ENCODE measurements around the gene CCDC43.
"Not testable (repeated sequence)": the region's sequence is repeated elsewhere in the genome, so short reads cannot be mapped to it uniquely, and the experiment has no call there.

The CCDC43 gene

DNA sequence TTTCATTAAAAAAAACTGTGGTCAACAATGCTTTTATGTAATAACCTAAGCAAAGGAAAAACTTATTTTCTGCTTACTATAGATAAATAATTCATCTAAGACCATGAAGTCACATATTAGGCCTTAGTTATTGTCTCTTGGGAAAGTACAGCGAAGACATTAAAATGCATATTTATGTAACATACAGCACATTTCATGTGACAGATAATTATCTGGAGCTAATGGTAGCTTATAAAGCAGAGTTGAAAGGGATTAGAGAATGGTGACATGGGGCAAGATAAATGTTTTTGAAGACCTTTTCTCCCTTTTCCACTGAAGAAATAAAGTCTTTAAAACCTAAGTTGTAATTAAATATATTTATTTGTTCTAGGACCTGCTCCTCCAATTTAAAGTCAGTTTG, 23.6 kb downstream of the CCDC43 start:
- no peak for DNase-seq

DNA sequence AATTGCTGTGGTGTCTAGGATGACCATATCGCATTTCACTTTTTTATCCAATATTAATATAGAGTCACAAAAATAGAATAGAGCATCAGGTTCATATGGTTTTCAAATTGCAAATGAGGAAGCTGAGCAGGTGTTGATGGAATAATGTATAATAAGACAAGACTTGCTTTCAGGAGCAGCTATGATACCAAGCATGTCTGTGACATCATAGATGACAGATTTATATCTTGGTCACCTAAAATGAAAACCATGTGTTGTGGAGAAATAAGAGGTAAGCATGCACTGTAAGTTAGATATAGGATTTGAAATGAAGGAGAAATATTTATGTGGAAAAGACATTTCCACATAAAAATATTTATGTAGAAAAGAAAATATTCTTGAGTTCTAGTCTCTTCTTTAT, 24.7 kb downstream of the CCDC43 start:
- no peak for DNase-seq

DNA sequence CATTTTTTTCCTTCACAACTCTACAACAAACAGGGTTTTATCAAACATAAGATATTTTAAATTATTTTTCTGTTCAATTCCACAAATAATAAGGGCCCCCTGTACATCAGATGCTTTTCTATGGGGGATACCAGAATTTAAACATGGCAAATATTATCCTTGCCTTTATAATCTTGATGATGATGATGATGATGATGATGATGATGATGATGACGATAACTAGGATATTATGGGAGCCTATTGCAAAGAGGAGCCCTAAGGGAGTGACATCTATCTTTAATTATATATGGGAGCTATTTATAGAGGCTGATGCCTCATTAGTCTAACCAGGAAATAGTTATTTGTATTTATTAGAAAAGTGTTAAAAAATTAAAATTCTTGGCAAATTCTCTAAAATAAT, 26.5 kb downstream of the CCDC43 start:
- DNase-seq: no peak

DNA sequence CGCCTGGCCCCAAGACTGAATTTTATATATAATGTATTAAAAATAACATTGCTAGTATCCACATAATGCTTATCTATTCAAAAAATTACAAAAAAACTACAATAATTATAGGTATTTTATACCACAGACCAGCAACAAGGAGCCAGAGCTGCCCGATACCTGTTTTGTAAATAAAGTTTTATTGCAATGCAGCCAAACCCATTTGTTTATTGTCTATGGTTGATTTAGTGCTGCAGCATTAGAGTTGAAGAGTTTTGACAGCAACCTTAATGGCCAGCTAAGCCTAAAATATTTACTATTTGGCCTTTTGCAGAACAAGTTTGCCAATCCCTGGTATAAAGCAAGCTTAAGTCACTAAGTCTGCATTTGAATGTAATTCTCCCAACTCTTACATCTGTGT, 27.7 kb downstream of the CCDC43 start:
- no peak for DNase-seq

DNA sequence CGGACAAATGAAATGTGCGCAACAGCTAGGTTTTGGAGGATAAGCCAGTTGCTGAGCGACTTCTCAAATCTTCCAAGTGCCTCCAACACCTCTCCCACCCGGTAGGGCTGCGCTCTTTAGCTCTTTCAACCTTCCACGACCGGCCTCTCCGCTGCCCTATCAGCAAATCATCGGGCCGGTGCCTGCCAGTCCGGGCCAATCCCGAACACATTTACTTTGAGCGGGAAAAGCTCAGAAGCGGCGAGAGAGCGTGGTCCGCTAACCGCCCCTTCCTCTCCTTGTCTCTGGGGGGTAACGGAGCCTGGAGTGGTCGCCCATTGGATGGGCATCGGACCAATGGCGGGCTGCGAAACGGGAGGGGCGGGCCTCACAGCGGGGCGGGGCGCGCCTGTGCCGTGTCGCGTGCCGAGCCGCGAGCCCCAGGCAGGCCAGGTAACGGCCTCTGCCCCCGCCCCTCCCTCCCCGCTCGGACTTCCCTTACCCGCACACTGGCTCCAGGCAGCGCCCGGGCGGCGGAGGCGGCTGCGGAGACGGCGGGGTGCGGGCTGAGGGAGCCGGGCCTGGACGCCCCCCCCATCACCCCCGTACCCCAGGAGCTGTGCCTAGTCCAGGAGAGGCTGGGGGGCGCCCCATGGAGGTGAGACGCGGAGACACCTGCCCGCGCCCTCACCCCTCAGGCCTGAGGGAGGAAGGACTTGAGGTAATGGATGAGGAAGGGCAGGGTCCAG, 33.4 kb downstream of the CCDC43 start, which contains the start of gene MEIOC:
MEIOC (plus strand) TSS at position 486 of the 728 bp plus-strand sequence; CDS start at position 632, 146 bp downstream.
- peak; percentile 24 for DNase-seq

DNA sequence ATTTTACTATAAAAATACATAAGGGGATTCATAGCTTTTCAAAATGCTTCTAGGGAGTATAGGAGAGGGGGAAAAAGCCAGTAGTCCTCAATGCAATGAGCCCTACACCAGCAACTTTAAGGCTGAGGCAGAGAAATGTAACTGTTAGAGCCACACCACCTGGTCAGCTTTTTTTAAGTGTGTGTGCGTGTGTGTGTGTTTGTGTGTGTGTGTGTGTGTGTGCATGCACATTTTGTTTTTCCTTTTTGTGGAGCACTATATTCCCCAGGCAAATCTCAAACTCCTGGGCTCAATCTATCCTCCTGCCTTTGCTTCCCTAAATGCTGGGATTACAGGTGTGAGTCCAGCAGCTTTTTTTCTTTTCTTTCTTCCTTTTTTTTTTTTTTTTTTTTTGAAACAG, 35.6 kb downstream of the CCDC43 start:
- no peak for DNase-seq

DNA sequence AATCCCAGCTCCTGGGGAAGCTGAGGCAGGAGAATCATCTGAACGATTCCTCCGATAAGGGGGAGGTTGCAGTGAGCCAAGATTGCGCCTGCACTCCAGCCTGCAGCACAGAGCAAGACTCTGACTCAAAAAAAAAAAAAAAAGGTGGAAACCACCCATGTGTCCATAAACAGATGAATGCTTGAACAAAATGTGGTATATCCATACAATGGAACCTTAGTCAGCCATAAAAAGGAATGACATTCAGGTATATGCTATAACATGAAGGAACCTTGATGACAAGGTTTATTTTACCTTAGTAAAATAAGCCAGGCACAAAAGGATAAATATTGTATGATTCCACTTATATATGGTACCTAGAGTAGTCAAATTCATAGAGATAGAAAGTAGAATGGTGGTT, 36.2 kb downstream of the CCDC43 start:
- DNase-seq: no peak

DNA sequence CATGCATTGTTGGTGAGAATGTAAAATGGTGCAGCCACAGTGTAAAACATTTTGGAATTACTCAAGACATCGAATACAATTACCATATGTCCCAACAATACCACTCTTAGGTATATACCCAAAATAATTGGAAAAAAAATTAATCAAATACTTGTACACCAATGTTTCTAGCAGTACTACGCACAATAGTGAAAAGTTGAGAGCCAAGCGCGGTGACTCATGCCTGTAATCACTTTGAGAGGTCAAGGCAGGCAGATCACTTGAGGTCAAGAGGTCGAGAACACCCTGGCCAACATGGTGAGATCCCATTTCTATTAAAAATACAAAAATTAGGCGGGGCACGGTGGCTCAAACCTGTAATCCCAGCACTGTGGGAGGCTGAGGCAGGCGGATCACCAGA, 36.8 kb downstream of the CCDC43 start:
- no peak for DNase-seq

DNA sequence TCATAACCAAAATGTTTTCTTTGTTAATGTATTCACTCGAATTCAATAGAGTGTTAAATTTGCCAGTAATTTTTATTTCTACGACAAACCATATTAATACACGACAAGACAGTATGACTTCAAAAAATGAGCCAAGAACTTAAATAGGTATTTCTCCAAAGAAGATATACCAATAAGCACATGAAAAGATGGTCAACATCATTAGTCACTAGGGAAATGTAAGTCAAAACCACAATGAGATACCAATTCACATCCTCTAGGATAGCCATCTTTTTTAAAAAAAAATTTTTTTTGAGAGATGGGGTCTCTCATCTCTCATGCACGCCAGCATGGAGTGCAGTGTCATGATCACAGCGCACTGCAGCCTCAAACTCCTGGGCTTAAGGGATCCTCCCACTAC, 38.3 kb downstream of the CCDC43 start:
- no peak for DNase-seq

DNA sequence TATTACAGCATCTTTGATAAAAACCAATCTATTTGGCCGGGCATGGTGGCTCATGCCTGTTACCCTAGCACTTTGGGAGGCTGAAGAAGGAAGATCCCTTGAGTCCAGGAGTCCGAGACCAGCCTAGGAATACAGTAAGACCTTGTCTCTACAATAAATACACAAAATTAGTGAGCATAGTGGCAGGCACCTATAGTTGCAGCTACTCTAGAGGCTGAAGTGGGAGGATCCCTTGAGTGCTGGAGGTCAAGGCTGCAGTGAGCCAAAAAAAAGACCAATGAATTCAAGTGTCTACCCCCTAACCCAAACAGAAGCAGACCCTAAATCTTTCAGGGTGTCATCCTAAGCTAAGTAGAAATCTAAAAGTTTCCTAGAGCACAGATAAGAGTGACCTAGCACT, 40.6 kb downstream of the CCDC43 start:
- DNase-seq: no peak

DNA sequence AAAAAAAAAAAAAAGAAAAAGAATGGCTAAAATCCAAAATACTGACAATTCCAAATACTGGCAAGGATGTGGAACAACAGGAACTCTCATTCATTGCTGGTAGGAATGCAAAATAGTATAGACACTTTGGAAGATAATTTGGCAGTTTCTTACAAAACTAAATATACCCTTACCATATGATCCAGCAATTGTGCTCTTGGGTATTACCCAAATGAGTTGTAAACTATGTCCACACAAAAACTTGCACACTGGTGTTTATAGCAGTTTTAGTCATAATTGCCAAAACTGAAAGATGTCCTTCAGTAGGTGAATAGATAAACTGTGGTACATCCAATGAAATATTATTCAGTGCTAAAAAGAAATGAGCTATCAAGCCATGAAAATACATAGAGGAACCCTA, 41.8 kb downstream of the CCDC43 start:
- no peak for DNase-seq

DNA sequence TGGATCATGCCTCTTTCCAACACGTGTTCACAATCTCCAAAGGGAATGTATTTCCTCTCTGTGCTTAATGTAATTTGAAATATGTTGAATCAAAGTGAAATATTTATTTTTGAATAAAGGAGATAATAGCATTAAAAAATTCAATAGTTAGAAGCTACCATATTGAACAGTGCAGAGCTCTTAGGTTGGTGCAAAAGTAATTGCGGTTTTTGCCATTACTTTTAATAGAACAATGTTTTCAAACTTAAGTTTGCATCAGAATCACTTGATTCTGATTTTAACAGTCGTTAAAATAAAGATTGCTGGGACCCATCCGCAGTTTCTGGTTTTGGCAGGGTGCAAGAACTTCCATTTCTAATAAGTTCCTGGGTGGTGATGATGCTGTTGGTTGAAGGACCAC, 43.3 kb downstream of the CCDC43 start:
- no peak for DNase-seq

DNA sequence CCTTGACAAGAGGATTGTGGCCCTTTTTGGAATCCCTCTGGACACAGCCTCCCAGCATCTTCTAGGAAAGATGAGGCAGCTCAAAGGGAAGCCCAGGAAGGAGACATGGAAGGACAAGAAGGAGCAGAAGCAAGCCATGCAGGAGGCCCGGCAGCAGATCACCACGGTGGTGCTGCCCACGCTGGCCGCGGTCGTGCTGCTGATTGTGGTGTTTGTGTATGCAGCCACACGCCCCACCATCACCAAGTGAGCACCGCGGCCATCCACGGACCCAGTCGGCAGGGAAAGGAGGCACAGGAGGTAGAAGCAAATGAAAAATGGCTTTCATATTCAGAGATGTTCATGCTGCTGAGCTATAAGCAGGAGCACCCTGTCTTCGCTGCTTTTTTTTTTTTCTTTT, 44.2 kb downstream of the CCDC43 start:
- no peak for DNase-seq

DNA sequence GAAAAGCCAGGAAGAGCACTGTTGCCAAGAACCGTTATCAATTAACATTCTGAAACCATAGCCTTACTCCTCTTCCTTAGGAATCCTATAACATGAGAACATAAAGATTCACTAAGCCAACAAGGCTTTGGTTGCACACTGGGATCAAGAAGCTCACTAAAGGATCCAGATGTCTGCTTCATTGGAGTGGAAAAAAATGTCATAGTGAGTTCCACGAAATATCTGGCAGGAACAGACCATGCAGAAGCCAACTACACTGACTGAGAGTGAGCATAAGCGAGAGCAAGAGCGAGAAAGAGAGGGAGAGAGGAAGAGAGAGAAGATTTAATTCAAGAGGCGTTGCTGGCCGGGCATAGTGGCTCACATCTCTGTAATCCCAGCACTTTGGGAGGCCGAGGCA, 46.7 kb downstream of the CCDC43 start:
- no peak for DNase-seq

DNA sequence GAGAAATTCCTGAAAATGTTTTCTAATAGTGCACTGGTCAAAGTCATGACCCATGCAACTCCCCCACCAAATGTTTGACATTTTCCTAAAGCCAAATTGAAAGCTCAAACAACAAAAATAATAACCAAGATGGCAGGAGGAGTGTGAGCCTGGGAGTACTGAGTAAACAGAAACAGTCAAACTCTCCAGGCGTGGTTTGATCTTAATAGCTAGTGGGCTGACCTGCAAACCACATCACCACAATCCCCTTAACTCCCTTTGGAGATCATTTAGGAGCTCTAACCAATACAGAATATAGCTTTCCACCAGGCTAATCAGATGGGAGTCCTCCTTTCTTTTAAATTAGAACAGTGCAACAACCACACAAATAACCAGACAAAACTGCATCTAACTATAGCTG, 52.5 kb downstream of the CCDC43 start:
- DNase-seq: no peak

DNA sequence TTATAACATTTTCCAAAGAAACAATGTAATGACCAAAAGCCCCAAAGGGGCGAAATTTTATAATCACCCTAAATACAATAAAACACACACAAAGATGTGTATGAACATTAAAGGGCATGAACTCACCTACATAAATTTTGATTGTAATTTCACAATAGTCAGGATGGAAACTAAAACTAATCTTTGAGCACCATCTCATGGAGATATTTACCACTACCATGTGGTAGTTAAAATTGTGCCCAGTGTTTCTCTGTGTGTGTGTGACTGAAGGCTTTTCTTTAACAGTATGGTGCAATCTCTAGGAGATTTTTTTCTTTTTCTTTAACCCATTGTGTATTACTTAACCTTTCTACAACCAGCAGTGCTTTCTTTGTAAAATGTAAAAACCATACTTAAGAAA, 53.0 kb downstream of the CCDC43 start:
- DNase-seq: peak; percentile 45

DNA sequence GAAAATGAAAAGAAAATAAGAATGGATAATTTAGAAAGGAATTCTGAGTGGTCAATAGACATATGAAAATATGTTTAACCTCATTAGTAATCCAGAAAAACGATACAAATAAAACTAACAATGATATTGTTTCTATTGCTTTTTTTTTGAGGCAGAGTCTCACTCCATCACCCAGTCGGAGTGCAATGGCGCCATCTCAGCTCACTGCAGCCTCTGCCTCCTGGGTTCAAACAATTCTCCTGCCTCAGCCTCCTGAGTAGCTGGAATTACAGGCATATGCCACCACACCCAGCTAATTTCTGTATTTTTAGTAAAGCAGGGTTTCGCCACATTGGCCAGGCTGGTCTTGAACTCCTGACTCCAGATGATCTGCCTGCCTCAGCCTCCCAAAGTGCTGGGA, 55.2 kb downstream of the CCDC43 start:
- DNase-seq: not testable (repeated sequence)

DNA sequence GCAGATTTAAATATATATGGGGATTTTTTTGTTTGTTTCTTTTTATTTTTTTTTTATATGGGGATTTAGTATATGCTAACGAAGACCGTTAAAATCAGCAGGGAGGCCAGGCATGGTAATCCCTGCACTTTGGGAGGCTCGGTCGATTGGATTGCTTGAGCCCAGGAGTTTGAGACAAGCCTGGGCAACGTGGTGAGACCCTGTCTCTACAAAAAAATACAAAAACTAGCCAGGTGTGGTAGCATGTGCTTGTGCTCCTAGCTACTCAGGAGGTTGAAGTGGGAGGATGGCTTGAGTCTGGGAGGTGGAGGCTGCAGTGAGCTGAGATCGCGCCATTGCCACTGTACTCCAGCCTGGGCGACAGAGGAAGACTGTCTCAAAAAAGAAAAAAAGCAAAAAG, 55.6 kb downstream of the CCDC43 start:
- DNase-seq: no peak

DNA sequence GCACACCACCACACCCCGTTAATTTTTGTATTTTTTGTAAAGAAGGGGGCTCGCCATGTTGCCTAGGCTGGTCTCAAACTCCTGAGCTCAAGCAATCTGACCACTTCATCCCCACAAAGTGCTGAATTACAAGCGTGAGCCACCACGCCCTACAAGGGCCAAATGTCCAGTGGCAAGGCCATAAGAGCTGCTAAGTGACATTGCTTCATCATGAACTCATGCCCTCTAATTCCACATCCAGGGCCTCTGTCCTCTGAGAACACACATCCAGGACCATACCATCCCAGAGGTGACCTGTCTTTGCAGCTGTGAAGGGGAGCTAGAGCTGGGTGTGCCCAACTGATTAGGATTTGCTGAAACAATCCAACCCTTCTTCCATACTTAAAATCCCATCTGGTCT, 58.9 kb downstream of the CCDC43 start:
- no peak for DNase-seq

DNA sequence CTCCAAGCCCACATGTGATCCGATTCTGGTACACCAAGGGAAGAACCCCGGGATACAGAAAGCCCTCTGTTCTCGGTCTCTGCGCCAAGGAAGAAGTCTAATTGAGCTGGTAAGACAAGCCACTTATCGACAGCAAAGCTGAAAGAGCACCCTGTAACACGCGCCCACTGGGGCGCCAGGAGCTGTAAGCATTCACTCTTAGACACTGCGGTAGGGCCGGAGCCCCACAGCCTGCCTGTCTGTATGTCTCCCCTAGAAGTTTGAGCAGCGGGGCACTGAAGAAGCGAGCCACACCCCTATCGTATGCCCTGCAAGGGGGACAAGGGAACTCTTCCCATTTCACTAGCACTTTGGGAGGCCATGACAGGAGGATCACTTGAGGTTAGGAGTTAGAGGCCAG, 60.3 kb downstream of the CCDC43 start:
- DNase-seq: no peak

DNA sequence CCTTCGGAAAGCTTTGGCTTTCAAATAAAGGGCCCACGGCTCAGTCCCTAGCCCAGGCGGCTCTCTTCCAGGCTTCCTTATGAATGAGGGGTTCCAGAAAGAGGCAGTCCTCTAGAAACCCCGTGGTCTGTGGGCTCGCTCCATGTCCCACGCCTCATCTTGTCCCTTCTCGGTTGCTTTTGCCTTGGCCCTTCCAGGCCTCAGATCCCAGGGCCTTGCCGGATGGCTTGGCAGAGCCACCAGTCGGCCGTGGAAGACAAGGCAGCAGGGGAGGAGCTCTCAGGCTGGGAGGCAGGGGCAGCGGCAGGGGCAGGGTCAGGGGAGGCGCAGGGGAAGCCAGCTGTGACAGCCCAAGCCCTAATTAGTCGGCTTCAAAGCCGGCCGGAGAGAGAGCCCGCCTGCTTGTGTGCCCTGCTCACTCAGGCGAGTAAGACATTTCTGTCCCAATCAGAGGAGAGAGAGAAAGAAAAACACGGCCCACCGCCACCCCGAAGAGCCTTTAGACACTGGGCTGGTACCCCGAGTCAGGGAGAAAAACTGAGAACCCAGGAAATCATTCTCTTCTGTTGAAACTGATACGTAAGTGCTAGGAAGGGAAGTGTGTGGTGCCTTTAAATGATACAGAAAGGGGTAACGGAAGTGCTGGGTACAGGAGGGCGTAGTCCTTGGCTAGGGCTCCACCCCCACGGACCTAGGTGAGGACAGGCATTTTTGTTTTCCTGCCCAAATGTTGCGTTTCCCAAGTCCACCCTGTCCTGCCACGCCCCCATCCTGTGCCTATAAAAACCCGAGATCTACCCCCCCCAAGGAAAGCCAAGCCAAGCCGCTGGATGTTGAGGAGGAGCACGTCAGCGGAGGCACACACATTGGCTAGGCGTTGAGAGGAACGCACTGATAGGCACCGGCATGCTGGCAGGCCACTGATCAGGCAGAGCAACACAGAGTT, 61.1 kb downstream of the CCDC43 start:
- DNase-seq: peak; percentile 65

DNA sequence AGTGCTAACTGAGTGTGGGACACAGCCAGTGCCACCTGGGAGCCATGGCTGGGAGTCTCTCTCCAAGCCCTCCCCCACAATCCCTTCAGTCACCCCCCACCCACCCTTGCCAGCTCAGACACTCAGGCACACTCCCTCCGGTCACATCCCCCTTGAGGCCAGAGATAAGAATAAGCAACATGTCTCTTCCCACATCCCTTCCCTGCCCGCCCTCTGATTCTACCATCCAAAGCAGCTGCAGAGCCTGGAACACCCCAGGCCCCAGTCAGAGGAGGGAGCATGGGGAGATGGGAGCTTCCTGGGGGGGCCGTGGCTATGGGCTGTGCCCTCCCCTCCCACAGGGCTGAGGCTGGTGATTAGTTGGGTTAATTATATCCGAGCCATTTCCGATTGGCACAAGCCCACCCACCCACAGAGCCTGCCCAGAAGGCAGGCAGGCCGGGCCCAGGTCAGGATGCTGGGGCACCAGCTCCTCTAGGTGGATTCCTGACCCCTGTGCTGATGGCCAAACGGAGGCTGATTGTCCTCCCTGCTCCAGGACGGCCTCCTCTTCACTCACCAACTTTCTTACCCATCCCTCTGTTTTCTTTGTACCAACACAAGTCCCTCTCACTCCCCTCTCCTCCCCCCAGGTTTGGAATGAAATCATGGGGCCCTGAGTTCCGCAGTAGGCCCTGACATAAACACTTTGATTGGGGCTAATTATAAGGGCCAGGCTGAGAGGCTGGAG, 61.9 kb downstream of the CCDC43 start:
- no peak for DNase-seq

Measured in inflammatory macrophage treated with lipopolysaccharide for 4 hours (primary cell).